ENCODE data around the gene TNIK.
"Not testable (repeated sequence)": the region's sequence is repeated elsewhere in the genome, so short reads cannot be mapped to it uniquely, and the experiment has no call there.

The TNIK gene

DNA sequence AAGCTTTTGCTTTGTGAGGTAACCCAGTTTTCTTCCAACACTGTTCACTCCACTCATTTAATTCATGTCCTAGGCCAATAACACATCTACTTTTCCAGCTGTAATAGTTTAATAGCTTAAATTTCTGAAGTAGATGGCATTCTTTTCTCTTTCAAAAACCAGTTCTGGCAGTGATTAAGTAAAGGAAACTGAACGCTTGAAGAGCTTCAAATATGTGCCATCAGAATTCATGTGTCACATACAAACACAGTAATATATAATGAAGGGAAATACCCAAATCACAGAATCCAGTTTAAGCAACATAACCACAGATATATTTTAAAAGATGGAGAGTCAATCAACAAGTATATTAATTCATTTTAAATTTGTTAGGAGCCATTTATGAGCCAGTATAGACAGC is 91.0 kb downstream of the TNIK start:
- CTCF ChIA-PET, result interaction anchor here (0.8 to 1.5 kb wide), 2 partner anchors 11 to 62 kb away, joined by 3 to 4 read pairs; no protein-coding TSS in a partner anchor
- TF ChIP-seq, protein P1, sequence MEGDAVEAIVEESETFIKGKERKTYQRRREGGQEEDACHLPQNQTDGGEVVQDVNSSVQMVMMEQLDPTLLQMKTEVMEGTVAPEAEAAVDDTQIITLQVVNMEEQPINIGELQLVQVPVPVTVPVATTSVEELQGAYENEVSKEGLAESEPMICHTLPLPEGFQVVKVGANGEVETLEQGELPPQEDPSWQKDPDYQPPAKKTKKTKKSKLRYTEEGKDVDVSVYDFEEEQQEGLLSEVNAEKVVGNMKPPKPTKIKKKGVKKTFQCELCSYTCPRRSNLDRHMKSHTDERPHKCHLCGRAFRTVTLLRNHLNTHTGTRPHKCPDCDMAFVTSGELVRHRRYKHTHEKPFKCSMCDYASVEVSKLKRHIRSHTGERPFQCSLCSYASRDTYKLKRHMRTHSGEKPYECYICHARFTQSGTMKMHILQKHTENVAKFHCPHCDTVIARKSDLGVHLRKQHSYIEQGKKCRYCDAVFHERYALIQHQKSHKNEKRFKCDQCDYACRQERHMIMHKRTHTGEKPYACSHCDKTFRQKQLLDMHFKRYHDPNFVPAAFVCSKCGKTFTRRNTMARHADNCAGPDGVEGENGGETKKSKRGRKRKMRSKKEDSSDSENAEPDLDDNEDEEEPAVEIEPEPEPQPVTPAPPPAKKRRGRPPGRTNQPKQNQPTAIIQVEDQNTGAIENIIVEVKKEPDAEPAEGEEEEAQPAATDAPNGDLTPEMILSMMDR (IDR thresholded peaks at IDR 0.05; ENCODE audit: insufficient read depth, low read length, missing control alignments), result no peak
- DNase-seq (ENCODE audit: low read depth, low spot score), result no peak
- H3K4me3 ChIP-seq (ENCODE audit: low read depth, low read length), result no peak overlapping the region
- POLR2A ChIA-PET, result no interaction called here

DNA sequence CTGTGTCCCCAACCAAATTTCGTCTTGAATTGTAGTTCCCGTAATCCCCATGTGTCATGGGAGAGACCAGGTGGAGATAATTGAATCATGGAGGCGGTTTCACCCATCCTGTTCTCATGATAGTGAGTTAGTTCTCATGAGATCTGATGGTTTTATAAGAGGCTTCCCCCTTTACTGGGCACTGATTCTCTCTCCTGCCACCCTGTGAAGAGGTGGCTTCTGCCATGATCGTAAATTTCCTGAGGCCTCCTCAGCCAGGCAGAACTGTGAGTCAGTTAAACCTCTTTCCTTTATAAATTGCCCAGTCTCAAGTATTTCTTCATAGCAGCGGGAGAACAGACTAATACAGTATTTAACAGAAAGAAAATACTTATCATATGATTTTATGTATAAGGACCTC is 93.5 kb downstream of the TNIK start:
- DNase-seq (ENCODE audit: low read depth, low spot score); CTCF ChIA-PET; POLR2A ChIA-PET; H3K4me3 ChIP-seq (ENCODE audit: low read depth, low read length): not testable (repeated sequence)

DNA sequence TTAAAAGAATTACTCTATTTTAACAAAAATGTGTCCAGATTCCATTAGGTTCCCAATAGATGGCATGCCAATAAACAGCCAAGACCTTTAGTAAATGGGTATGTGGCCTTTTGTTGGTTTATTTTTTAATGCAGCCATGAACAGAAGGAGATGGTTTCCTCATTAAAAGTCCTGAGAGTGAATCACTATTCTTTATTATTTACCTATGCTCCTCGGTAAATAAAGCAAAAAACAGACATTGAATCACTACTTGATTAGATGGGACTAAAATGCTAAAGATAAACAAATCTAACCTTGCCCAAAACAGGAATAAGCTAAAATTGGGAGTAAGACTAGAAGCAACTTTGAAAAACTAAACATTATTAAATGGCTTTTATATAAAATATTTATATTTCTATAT is 94.2 kb downstream of the TNIK start:
- DNase-seq (ENCODE audit: low read depth, low spot score), result no peak
- POLR2A ChIA-PET, result no interaction called here
- H3K4me3 ChIP-seq (ENCODE audit: low read depth, low read length), result no peak overlapping the region
- CTCF ChIA-PET, result no interaction called here
- TF ChIP-seq, protein P1 (IDR thresholded peaks at IDR 0.05; ENCODE audit: insufficient read depth, low read length, missing control alignments), result no peak

DNA sequence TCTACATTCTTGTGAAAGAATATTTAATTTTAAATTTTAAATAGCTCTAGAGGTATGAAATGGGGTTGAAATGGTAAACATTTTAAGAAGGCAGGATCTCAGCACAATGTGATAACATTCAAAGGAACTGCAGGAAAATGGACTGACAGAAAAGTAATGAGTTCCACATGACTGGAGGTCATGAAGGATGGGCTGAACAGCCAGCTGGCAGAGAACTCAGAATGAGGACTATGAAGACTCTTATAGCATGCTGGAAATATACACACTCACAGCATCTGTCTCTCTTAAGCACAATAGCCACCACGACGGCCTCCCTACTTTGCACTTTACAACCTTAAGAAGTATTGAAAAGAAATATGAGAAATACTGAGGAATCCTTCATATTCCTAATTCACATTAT is 94.7 kb downstream of the TNIK start:
- no peak for DNase-seq (ENCODE audit: low read depth, low spot score)
- ChIA-PET CTCF (no interaction called here), POLR2A (no interaction called here)
- no peak overlapping the region for H3K4me3 ChIP-seq (ENCODE audit: low read depth, low read length)
- TF ChIP-seq, protein P1 (IDR thresholded peaks at IDR 0.05; ENCODE audit: insufficient read depth, low read length, missing control alignments), result no peak

DNA sequence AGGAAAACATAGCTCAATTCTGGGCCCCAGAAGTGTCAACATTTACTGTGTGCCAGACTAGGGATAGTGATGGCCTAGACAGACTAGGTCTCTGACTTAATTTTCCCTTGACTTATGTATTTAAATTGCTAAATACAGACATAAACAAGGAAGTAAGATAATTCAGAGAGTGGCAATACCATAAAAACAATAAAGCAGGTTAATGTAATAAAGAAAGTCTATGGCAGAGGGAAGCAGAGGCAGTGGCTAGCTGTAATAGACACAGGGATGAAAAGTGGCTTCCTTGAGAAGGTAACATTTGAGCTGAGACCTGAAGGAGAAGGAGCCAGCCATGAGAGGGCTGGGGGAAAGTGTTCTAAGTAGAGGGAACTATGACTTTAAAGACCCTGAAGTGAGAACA is 95.7 kb downstream of the TNIK start:
- TF ChIP-seq, protein P1 (IDR thresholded peaks at IDR 0.05; ENCODE audit: insufficient read depth, low read length, missing control alignments), result no peak
- CTCF ChIA-PET, result interaction anchor here (2.3 kb wide), 1 partner anchor 17 kb away, joined by 4 read pairs; no protein-coding TSS in a partner anchor
- DNase-seq (ENCODE audit: low read depth, low spot score), result no peak
- no peak overlapping the region for H3K4me3 ChIP-seq (ENCODE audit: low read depth, low read length)
- POLR2A ChIA-PET, result no interaction called here

DNA sequence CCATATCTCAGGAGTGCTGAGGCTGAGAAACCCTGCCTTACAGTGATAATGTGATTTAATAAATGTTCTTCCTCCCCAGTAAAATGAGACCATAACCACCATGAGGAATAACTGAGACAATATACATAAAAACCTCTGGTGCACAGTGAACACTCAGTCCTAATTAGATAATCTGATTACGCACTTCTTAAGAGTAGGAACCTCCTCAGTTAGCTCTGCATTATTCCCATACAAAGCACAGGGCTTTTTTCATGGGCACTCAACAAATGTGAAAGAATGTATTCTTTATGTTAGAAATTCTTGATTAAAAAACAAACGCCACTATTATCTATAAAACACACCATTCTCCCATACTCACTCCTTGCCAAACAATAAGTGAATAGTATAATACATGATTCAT is 97.0 kb downstream of the TNIK start:
- DNase-seq (ENCODE audit: low read depth, low spot score), result no peak
- H3K4me3 ChIP-seq (ENCODE audit: low read depth, low read length), result no peak overlapping the region
- ChIA-PET CTCF (interaction anchor here (2.3 kb wide), 1 partner anchor 15 kb away, joined by 4 read pairs; no protein-coding TSS in a partner anchor), POLR2A (no interaction called here)
- TF ChIP-seq, protein P1 (IDR thresholded peaks at IDR 0.05; ENCODE audit: insufficient read depth, low read length, missing control alignments), result no peak

DNA sequence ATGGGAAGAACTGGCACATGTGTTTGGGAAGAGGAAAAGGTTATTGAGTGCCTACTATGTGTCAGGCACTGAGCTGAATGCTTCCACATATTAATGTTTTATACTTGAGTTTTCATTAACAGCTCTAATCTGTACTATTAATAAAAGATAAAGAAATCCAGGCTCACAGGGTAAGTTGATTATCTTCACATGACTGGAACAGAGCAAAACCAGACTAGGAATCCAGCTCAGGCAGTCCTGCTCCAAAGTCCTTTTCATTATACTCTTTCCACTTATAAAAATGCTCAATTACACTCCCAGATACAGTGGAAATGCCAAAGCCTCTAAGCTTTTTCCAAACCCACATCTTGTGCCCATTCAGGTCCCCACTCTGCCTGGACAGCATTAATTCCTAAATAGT is 97.6 kb downstream of the TNIK start:
- no peak for DNase-seq (ENCODE audit: low read depth, low spot score)
- TF ChIP-seq, protein P1 (IDR thresholded peaks at IDR 0.05; ENCODE audit: insufficient read depth, low read length, missing control alignments), result no peak
- ChIA-PET CTCF (interaction anchor here (2.3 kb wide), 1 partner anchor 15 kb away, joined by 4 read pairs; no protein-coding TSS in a partner anchor), POLR2A (no interaction called here)
- no peak overlapping the region for H3K4me3 ChIP-seq (ENCODE audit: low read depth, low read length)
